H9 (cell line): ENCODE data around the gene LRRC31. TPM values are rescaled to one million over a fixed set of nuclear protein-coding genes. Genes with fewer than 3 reads are reported as not detected.

ENCODE experiments used
- DNase-seq: peaks from one replicate; pipeline ENCODE4 v3.0.0-alpha.2; 2017
- H2AFZ ChIP-seq: one replicate; pipeline ENCODE4 v1.6.1; 2013; ENCODE audit warnings: mild to moderate bottlenecking, low read length, control low read depth, moderate library complexity
- H2AK5ac ChIP-seq: 2 replicates; pipeline ENCODE4 v1.6.1; 2013; ENCODE audit warnings: low read length, control low read depth, mixed read lengths; ENCODE audit not compliant: insufficient read length
- H2BK120ac ChIP-seq: one replicate; pipeline ENCODE4 v1.6.1; 2013; ENCODE audit warnings: low read depth, mild to moderate bottlenecking, low read length, control low read depth, inconsistent platforms; ENCODE audit not compliant: poor library complexity, severe bottlenecking
- H2BK12ac ChIP-seq: 2 replicates; pipeline ENCODE4 v1.6.1; 2013; ENCODE audit warnings: low read length, control low read depth, mixed read lengths, low read depth; ENCODE audit not compliant: insufficient read length
- H2BK15ac ChIP-seq: 2 replicates; pipeline ENCODE4 v1.6.1; 2013; ENCODE audit warnings: low read depth, low read length, control low read depth
- H2BK20ac ChIP-seq: one replicate; pipeline ENCODE4 v1.6.1; 2013; ENCODE audit warnings: low read depth, mild to moderate bottlenecking, low read length, control low read depth, inconsistent platforms; ENCODE audit not compliant: poor library complexity, severe bottlenecking
- H2BK5ac ChIP-seq: 2 replicates; pipeline ENCODE4 v1.6.1; 2013; ENCODE audit warnings: low read length, control low read depth, mixed read lengths; ENCODE audit not compliant: insufficient read length
- H3K14ac ChIP-seq: 2 replicates; pipeline ENCODE4 v1.6.1; 2013; ENCODE audit warnings: low read length, control low read depth; ENCODE audit not compliant: insufficient read depth
- H3K18ac ChIP-seq: 2 replicates; pipeline ENCODE4 v1.6.1; 2013; ENCODE audit warnings: low read depth, mild to moderate bottlenecking, mixed read lengths, low read length, control low read depth; ENCODE audit not compliant: insufficient read length
- H3K23ac ChIP-seq: 2 replicates; pipeline ENCODE4 v1.6.1; 2013; ENCODE audit warnings: low read length, control low read depth, mixed read lengths, low read depth; ENCODE audit not compliant: insufficient read length
- H3K23me2 ChIP-seq: 2 replicates; pipeline ENCODE4 v1.6.1; 2013; ENCODE audit warnings: low read depth, mild to moderate bottlenecking, mixed read lengths, low read length, control low read depth; ENCODE audit not compliant: insufficient read length, poor library complexity, severe bottlenecking
- H3K27ac ChIP-seq: 2 replicates; pipeline ENCODE4 v1.5.1; 2013; ENCODE audit warnings: low read length, control low read depth, mixed read lengths, low read depth; ENCODE audit not compliant: insufficient read length
- H3K27me3 ChIP-seq: 2 replicates; pipeline ENCODE4 v1.6.1; 2013; ENCODE audit warnings: low read length, control low read depth, inconsistent platforms; ENCODE audit not compliant: insufficient read depth
- H3K4ac ChIP-seq: 2 replicates; pipeline ENCODE4 v1.6.1; 2013; ENCODE audit warnings: low read depth, mild to moderate bottlenecking, control low read depth, inconsistent platforms, low read length, moderate library complexity
- H3K4me1 ChIP-seq: 2 replicates; pipeline ENCODE4 v1.6.1; 2013; ENCODE audit warnings: low read length, control low read depth, inconsistent platforms; ENCODE audit not compliant: insufficient read depth
- H3K4me2 ChIP-seq: 2 replicates; pipeline ENCODE4 v1.6.1; 2013; ENCODE audit warnings: low read length, control low read depth, mixed read lengths; ENCODE audit not compliant: insufficient read length, insufficient read depth
- H3K56ac ChIP-seq: 2 replicates; pipeline ENCODE4 v1.6.1; 2013; ENCODE audit warnings: low read depth, mild to moderate bottlenecking, mixed read lengths, low read length, control low read depth; ENCODE audit not compliant: insufficient read length
- H3K79me1 ChIP-seq: 2 replicates; pipeline ENCODE4 v1.6.1; 2013; ENCODE audit warnings: low read depth, mild to moderate bottlenecking, moderate library complexity, low read length, control low read depth, inconsistent platforms; ENCODE audit not compliant: insufficient read depth, poor library complexity, severe bottlenecking
- H3K79me2 ChIP-seq: 2 replicates; pipeline ENCODE4 v1.6.1; 2013; ENCODE audit warnings: low read length, control low read depth, inconsistent platforms; ENCODE audit not compliant: insufficient read depth
- H3K9ac ChIP-seq: 2 replicates; pipeline ENCODE4 v1.6.1; 2013; ENCODE audit warnings: low read length, control low read depth, mixed read lengths; ENCODE audit not compliant: insufficient read length; ENCODE audit errors: extremely low read depth
- H3K9me3 ChIP-seq: one replicate; pipeline ENCODE4 v1.6.1; 2013; ENCODE audit warnings: low read depth, low read length, inconsistent platforms; ENCODE audit not compliant: control insufficient read depth
- H3T11ph ChIP-seq: one replicate; pipeline ENCODE4 v1.6.1; 2013; ENCODE audit warnings: mild to moderate bottlenecking, low read length, control low read depth, inconsistent platforms
- H4K20me1 ChIP-seq: one replicate; pipeline ENCODE4 v1.6.1; 2013; ENCODE audit not compliant: control insufficient read depth, insufficient read length, insufficient read depth
- H4K5ac ChIP-seq: 2 replicates; pipeline ENCODE4 v1.6.1; 2013; ENCODE audit warnings: low read depth, mild to moderate bottlenecking, mixed read lengths, low read length, control low read depth; ENCODE audit not compliant: insufficient read length
- H4K8ac ChIP-seq: replicated peaks from 2 replicates; pipeline ENCODE4 v1.6.1; 2013; ENCODE audit warnings: low read length, control low read depth, mixed read lengths, low read depth; ENCODE audit not compliant: insufficient read length
- H4K91ac ChIP-seq: 2 replicates; pipeline ENCODE4 v1.6.1; 2013; ENCODE audit warnings: low read depth, mild to moderate bottlenecking, moderate library complexity, mixed read lengths, low read length, control low read depth; ENCODE audit not compliant: insufficient read length
- H3K27ac Mint-ChIP-seq, 3 experiments: 2 replicates in 2 of 3; 3 replicates in 1 of 3; pipeline ENCODE4 v1.8.0; 2020 to 2021; ENCODE audit warnings: mixed read lengths in 3 of 3, mild to moderate bottlenecking in 1 of 3, moderate library complexity in 1 of 3
- H3K27me3 Mint-ChIP-seq: 2 replicates; pipeline ENCODE4 v1.8.0; 2021; ENCODE audit warnings: low read depth, mild to moderate bottlenecking, moderate library complexity, mixed read lengths
- H3K36me3 Mint-ChIP-seq, 3 experiments: 2 replicates in 2 of 3; 3 replicates in 1 of 3; pipeline ENCODE4 v1.8.0; 2020 to 2021; ENCODE audit warnings: low read depth in 3 of 3, mixed read lengths in 3 of 3; ENCODE audit not compliant: insufficient read depth in 1 of 3
- H3K4me1 Mint-ChIP-seq, 2 experiments: 2 replicates each; pipeline ENCODE4 v1.8.0; 2020; ENCODE audit warnings: mixed read lengths in 2 of 2
- H3K4me3 Mint-ChIP-seq, 2 experiments: 2 replicates in 1 of 2; 3 replicates in 1 of 2; pipeline ENCODE4 v1.8.0; 2020 to 2021; ENCODE audit warnings: mild to moderate bottlenecking in 2 of 2, mixed read lengths in 2 of 2, moderate library complexity in 1 of 2
- H3K9me3 Mint-ChIP-seq, 2 experiments: 2 replicates in 1 of 2; 3 replicates in 1 of 2; pipeline ENCODE4 v1.8.0; 2020; ENCODE audit warnings: mild to moderate bottlenecking in 2 of 2, mixed read lengths in 2 of 2, moderate library complexity in 1 of 2
- WGBS: extraction: QIAGEN DNeasy Blood & Tissue Kit; methylation state at CpG from one replicate; pipeline ENCODE4 v1.1.7; 2013; ENCODE audit warnings: missing lambda C conversion rate, low lambda C conversion rate, mixed read lengths; ENCODE audit not compliant: insufficient read length; ENCODE audit errors: extremely low coverage; 5-methylcytosine and 5-hydroxymethylcytosine counted together
- total RNA-seq: library from RNA; stranded (reverse); gene quantifications from 2 replicates; pipeline ENCODE4 v1.2.1, GENCODE V29; 2021
- TF ChIP-seq, protein P1 (sequence below): fragments of 200-600 bp; sonication (generic); conservative IDR thresholded peaks from 3 replicates; pipeline ENCODE4 v1.8.0; 2021; ENCODE audit warnings: antibody characterized with exemption, mild to moderate bottlenecking

Gene LRRC31
- total RNA-seq, 1 experiment from 2014 or later: not detected

- H3K79me1 ChIP-seq: no peaks in the 10 kb centered on the region
- H3K56ac ChIP-seq: no peak overlapping the region
- H3K27ac Mint-ChIP-seq: no peak overlapping the region
- TF ChIP-seq, protein P1, sequence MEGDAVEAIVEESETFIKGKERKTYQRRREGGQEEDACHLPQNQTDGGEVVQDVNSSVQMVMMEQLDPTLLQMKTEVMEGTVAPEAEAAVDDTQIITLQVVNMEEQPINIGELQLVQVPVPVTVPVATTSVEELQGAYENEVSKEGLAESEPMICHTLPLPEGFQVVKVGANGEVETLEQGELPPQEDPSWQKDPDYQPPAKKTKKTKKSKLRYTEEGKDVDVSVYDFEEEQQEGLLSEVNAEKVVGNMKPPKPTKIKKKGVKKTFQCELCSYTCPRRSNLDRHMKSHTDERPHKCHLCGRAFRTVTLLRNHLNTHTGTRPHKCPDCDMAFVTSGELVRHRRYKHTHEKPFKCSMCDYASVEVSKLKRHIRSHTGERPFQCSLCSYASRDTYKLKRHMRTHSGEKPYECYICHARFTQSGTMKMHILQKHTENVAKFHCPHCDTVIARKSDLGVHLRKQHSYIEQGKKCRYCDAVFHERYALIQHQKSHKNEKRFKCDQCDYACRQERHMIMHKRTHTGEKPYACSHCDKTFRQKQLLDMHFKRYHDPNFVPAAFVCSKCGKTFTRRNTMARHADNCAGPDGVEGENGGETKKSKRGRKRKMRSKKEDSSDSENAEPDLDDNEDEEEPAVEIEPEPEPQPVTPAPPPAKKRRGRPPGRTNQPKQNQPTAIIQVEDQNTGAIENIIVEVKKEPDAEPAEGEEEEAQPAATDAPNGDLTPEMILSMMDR: no peak
- H3K27me3 ChIP-seq: no peaks in the 10 kb centered on the region
- WGBS: no CpG with 5 or more reads among the region's 2 CpGs
- no peak overlapping the region for H3K27ac ChIP-seq
- H3K23me2 ChIP-seq: no peaks in the 10 kb centered on the region
- H4K91ac ChIP-seq: no peak overlapping the region
- no peak overlapping the region for H4K8ac ChIP-seq
- no peaks in the 10 kb centered on the region for H3K4me1 ChIP-seq
- no peak overlapping the region for H3K4me2 ChIP-seq
- no peaks in the 10 kb centered on the region for H3K9me3 ChIP-seq
- H4K5ac ChIP-seq: no peak overlapping the region
- H2AK5ac ChIP-seq: no peak overlapping the region
- no peaks in the 10 kb centered on the region for H3K27me3 Mint-ChIP-seq
- no peak overlapping the region for H2AFZ ChIP-seq
- no peaks in the 10 kb centered on the region for H4K20me1 ChIP-seq
- H3K18ac ChIP-seq: no peak overlapping the region
- H2BK120ac ChIP-seq: no peak overlapping the region
- no peaks in the 10 kb centered on the region for H3K36me3 Mint-ChIP-seq
- no peaks in the 10 kb centered on the region for H3K79me2 ChIP-seq
- no peak overlapping the region for H2BK5ac ChIP-seq
- H3K14ac ChIP-seq: no peak overlapping the region
- no peaks in the 10 kb centered on the region; a peak in 2 of 5 replicates for H3K9me3 Mint-ChIP-seq
- no peak overlapping the region for H2BK15ac ChIP-seq
- H3K9ac ChIP-seq: no peak overlapping the region
- H3K4ac ChIP-seq: no peak overlapping the region
- H2BK20ac ChIP-seq: no peak overlapping the region
- no peak for DNase-seq
- no peak overlapping the region for H3K4me3 Mint-ChIP-seq
- no peak overlapping the region for H3K23ac ChIP-seq
- H2BK12ac ChIP-seq: no peak overlapping the region
- no peak overlapping the region for H3T11ph ChIP-seq
- no peaks in the 10 kb centered on the region for H3K4me1 Mint-ChIP-seq
Observed at GRCh38 chr3:169914321-169914720, 44.6 kb upstream of the LRRC31 start.
